Glomerular visceral epithelial cell (primary cell): ENCODE results near the gene BRPF1.

Experiments
- DNase-seq: peaks from one replicate; pipeline ENCODE4 v3.0.0-alpha.2; 2016; ENCODE audit errors: extremely low spot score

BRPF1 gene

DNA sequence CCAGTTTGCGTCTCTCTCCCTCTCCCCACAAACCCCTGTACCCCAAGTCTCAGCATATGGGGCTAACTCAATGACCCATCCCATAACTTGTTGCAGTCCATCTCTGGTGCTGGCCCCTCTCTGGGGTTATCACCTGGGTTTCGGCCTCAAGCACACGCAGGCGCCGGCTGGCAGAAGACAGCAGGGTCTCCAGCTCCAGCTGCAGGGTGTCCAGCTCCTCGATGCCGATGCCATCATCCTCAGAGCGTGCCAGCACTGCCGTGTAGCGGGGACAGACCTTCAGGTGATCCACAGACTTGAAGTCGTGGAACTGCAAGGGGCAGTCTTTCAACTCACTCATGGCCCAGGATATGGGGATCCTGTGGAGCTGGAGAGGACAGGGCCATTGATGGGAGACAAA, 59.6 kb downstream of the BRPF1 start:
- no peak for DNase-seq

DNA sequence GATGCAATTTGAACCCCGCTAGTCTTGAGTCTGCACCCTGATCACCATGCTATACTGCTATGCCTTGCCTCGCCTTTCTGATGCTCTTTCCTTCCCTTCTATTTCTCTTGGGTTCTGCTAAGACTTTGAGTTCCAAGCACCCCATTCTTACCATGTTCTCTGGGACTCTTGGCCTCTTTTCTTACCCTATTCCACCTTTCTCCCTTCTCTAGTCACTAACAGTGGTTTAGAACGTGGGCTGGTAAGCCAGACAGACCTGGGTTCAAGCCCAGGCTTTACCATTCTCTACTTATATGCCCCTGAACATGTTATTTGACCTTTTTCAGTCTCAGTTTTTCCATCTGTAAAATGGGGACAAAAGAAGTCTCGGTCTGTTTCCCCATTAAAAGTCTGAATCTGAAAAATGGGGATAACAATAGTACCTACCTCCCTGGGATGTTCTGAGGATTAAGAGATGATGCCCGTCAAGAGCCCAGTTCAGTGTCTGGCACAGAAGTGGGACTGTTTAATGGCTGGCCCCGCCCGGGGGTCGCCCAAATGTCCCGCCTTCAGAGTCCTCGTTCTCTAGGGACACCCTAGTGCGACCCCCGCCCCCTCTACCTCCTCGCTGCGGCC, 60.4 kb downstream of the BRPF1 start:
- no peak for DNase-seq

DNA sequence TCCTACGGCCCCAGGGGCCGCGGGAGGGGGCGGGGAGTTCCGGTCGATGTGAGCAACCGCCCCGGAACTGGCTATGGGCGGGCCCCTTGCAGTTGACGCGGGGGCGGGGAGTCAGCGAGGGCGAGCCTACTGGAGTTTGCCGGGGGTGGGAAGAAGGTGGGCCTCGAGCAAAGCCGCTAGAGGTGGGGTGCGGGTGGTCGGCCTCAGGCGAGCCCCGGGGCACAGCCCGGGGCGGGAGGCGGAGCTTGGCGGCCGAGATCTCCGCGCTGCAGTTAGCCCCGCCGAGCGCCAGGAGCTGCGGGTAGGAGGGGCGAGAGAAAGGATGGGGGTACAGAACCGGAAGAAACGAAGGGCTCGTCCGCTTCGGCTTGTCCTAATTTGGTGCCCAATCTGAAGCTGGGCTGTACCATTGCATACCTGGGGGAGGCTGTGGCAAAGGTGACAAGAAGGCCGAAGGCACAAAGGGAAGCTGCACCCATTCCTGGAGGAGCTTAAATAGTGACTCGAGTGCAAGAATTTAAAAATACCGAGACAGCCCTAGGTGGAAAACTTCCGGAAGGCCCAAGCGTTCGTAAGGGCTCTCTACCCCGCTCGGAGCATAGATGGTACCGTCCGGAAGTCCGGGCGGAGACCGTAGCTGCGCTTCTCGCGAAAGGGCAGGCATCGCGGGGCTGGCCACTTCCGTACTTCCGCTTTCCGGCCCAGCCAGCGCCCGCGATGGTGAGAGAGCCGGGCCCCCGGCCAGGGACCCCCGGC, 61.0 kb downstream of the BRPF1 start, which contains the start of the genes ARPC4 and TADA3:
Gene ARPC4 (plus strand): TSS at position 678 of the 756 bp plus-strand sequence. CDS start 40 bp downstream, at position 718.
Gene TADA3 (minus strand): TSS at position 69 of the 756 bp plus-strand sequence. CDS start 1,007 bp downstream, outside the sequence.
- DNase-seq: peak; percentile 93

DNA sequence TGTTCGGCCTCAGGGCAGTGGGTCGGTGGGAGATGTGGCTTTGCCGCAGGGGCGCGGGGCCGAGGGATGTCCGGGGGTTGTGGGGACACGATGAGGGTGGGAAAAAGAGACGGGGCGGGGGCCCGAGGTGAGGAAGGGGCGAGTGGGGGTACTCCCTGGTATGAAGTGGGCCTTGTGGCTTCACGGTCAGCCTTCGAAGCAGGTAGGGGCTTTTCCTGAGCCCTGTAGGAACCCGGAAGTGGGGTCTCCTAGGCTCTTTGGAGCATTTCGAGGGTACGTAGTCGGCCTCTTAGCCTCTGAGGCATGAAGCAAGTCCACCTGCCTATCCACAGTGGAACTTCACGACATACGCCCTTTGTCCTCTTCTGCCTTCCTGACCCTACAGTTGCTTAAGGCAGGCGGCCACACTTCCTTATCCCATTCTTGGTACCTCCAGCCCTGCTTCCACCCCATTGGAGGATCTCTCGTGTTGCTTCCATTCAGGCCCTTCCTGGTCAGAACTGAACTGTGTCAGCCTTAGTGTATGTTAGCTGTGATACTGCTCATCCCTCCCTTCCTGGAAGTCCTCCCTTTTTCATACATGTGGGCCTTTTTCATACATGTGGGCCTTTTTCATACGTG, 61.7 kb downstream of the BRPF1 start:
- peak; percentile 39 for DNase-seq

DNA sequence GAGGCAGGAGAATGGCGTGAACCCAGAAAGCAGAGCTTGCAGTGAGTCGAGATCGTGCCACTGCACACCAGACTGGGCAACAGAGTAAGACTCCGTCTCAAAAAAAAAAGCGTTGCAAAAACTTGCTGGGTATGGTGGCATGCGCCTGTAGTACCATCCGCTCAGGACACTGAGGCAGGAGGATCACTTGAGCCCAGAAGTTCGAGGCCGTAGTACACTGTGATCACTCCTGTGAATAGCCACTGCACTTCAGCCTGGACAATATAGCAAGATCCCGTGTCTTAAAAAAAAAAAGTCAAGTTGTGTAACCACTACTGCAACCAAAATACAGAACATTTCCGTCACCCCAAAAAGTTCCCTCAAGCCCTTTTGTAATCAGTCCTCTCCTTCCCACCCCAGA, 62.9 kb downstream of the BRPF1 start:
- no peak for DNase-seq

DNA sequence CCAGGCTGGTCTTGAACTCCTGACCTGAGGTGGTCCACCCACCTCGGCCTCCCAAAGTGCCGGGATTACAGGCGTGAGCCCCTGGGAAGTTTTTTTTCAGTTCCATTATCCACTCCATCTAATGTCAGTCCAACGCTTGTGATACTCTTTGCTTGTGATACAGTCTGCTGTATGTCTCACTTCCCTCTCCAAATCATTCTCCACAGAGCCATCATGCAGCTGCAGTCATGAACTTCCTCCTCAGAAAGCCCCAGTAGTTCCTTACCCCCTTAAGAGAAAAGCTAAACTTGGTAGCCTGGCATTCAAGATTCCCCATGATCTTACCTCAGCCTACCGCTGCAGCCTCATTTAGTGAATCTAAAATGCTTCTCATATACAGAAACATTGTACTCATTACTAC, 63.7 kb downstream of the BRPF1 start:
- no peak for DNase-seq

DNA sequence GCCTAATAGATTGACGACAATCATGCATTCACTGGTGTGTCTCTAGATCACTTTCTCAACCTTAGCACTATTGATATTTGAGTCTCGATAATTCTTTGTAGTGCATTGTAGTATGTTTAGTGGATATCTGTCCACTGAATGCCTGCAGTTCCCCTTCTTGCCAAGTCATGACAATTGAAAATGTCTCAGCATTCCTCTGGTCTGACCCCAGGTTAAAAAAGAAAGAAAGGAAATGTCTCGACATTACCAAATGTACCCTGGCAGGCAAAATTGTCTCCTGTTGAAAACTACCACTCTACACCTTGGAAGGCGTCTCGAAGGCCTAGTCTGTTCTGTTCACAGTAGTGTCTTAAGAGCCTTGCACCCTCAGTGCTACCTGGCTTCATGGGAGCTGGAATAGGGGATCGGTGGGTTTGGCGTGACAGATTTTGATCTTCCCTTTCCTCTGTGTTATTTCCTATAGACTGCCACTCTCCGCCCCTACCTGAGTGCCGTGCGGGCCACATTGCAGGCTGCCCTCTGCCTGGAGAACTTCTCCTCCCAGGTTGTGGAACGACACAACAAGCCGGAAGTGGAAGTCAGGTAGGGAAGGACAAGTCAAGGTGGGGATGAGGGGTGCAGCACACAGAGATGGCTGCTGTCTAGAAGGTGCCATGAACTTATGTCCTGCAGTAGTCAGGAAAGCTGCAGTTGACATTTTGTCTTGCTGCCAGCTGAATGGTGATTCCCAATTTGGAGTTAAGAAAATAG, 65.8 kb downstream of the BRPF1 start:
- no peak for DNase-seq
